AG08396 (cell line): ENCODE measurements around the gene ANKS1B.

ENCODE experiments used
- DNase-seq: peaks from one replicate; pipeline ENCODE4 v3.0.0; 2012; ENCODE audit warnings: low spot score, mixed read lengths

The ANKS1B gene

GRCh38 chr12:98758331-98758730 lies 1226.4 kb downstream of the ANKS1B start:
- DNase-seq, result peak; percentile 63

- DNase-seq, result no peak
These were observed 1227.3 kb downstream of the ANKS1B start for GRCh38 chr12:98757455-98757854.

GRCh38 chr12:98755855-98756254 lies 1228.9 kb downstream of the ANKS1B start:
- peak; percentile 60 for DNase-seq

GRCh38 chr12:98754095-98754494 lies 1230.6 kb downstream of the ANKS1B start:
- DNase-seq, result peak; percentile 43

- peak; percentile 40 for DNase-seq
These were observed 1232.0 kb downstream of the ANKS1B start for GRCh38 chr12:98752726-98753125.

- DNase-seq, result no peak
These were observed 1233.1 kb downstream of the ANKS1B start for GRCh38 chr12:98751580-98752115.

- no peak for DNase-seq
These were observed 1234.2 kb downstream of the ANKS1B start for GRCh38 chr12:98750511-98750910.

- no peak for DNase-seq
These were observed 1236.3 kb downstream of the ANKS1B start for GRCh38 chr12:98748463-98748862.

- peak; percentile 21 for DNase-seq
These were observed 1239.0 kb downstream of the ANKS1B start for GRCh38 chr12:98745578-98746391.

GRCh38 chr12:98744680-98745079 lies 1240.1 kb downstream of the ANKS1B start:
- DNase-seq, result no peak

- DNase-seq, result no peak
These were observed 1241.3 kb downstream of the ANKS1B start for GRCh38 chr12:98743362-98743953.

- no peak for DNase-seq
These were observed 1243.0 kb downstream of the ANKS1B start for GRCh38 chr12:98741556-98742265.

- DNase-seq, result peak; percentile 26
These were observed 1243.6 kb downstream of the ANKS1B start for GRCh38 chr12:98741196-98741555.

GRCh38 chr12:98740751-98741150 lies 1244.0 kb downstream of the ANKS1B start:
- DNase-seq, result no peak

GRCh38 chr12:98738539-98738938 lies 1246.2 kb downstream of the ANKS1B start:
- no peak for DNase-seq

GRCh38 chr12:98738002-98738401 lies 1246.7 kb downstream of the ANKS1B start:
- no peak for DNase-seq

- DNase-seq, result no peak
These were observed 1247.4 kb downstream of the ANKS1B start for GRCh38 chr12:98737322-98737712.

GRCh38 chr12:98736352-98737321 lies 1248.1 kb downstream of the ANKS1B start:
- DNase-seq, result peak; percentile 29

GRCh38 chr12:98735821-98736220 lies 1248.9 kb downstream of the ANKS1B start:
- DNase-seq, result no peak

GRCh38 chr12:98733667-98734350 lies 1250.9 kb downstream of the ANKS1B start:
- no peak for DNase-seq

- DNase-seq, result no peak
These were observed 1254.3 kb downstream of the ANKS1B start for GRCh38 chr12:98730412-98730811.
